ENCODE results near the gene CNPY1. TPM values are rescaled to one million over a fixed set of nuclear protein-coding genes. Genes with fewer than 3 reads are reported as not detected.

The CNPY1 gene
- total and polyA plus RNA-seq, 9 of the 15 experiments (the other 6 are each of a cell fraction or from before 2014, with no cell fraction given): not detected

GRCh38 chr7:155470686-155471638, 75.4 kb downstream of the CNPY1 start (continued):
- TF ChIP-seq NR2C1 (IDR thresholded peaks at IDR 0.05) (no peak), NR2C1 (tag; IDR thresholded peaks at IDR 0.05) (no peak), NFRKB (IDR thresholded peaks at IDR 0.05; ENCODE audit: low read depth) (no peak), KDM2B (CRISPR knock-in tag; IDR thresholded peaks at IDR 0.05) (no peak), THRAP3 (IDR thresholded peaks at IDR 0.05; ENCODE audit: borderline replicate concordance) (no peak), TAF9B (IDR thresholded peaks at IDR 0.05; ENCODE audit: partially characterized antibody) (no peak), RCOR1 (IDR thresholded peaks at IDR 0.05; ENCODE audit: borderline replicate concordance in 1 of 2, low read depth in 2 of 2, low read length in 2 of 2) (no peak), TAF1 (IDR thresholded peaks at IDR 0.05; ENCODE audit: control insufficient read depth, extremely low read depth, insufficient read depth, low read length, severe bottlenecking) (no peak), ZNF277 (CRISPR knock-in tag; IDR thresholded peaks at IDR 0.05; ENCODE audit: borderline replicate concordance) (no peak), ZNF431 (CRISPR knock-in tag; IDR thresholded peaks at IDR 0.05) (no peak)
- TF ChIP-seq, protein P1, sequence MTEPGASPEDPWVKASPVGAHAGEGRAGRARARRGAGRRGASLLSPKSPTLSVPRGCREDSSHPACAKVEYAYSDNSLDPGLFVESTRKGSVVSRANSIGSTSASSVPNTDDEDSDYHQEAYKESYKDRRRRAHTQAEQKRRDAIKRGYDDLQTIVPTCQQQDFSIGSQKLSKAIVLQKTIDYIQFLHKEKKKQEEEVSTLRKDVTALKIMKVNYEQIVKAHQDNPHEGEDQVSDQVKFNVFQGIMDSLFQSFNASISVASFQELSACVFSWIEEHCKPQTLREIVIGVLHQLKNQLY (CRISPR knock-in tag; conservative IDR thresholded peaks at IDR 0.05): no peak

Data from K562 (cell line).